DOHH2 (cell line): ENCODE data around the gene LBH.

Experiments
- H3F3A ChIP-seq: fragments of 200-600 bp; sonication (generic), shearing (Covaris generic); 2 replicates; pipeline ENCODE4 v1.6.0; 2016; ENCODE audit warnings: antibody characterized with exemption, mild to moderate bottlenecking; ENCODE audit not compliant: control insufficient read depth, insufficient read depth
- H3K27ac ChIP-seq: fragments of 200-600 bp; sonication (generic); 2 replicates; pipeline ENCODE4 v1.5.1; 2014; ENCODE audit warnings: low read depth, mild to moderate bottlenecking, low read length, moderate library complexity
- H3K27me3 ChIP-seq: fragments of 200-600 bp; sonication (generic); 2 replicates; pipeline ENCODE4 v1.6.1; 2014; ENCODE audit warnings: mild to moderate bottlenecking, low read length, mixed read lengths; ENCODE audit not compliant: control insufficient read depth
- H3K36me3 ChIP-seq: fragments of 200-600 bp; sonication (generic); 2 replicates; pipeline ENCODE4 v1.6.1; 2014; ENCODE audit warnings: mild to moderate bottlenecking, low read length, moderate library complexity, mixed read lengths; ENCODE audit not compliant: control insufficient read depth
- H3K4me1 ChIP-seq: fragments of 200-600 bp; sonication (generic); 2 replicates; pipeline ENCODE4 v1.6.1; 2014; ENCODE audit warnings: mild to moderate bottlenecking, low read length, mixed read lengths; ENCODE audit not compliant: control insufficient read depth
- H3K4me2 ChIP-seq: fragments of 200-600 bp; sonication (generic); 2 replicates; pipeline ENCODE4 v1.6.0; 2014; ENCODE audit warnings: mild to moderate bottlenecking, low read length, moderate library complexity
- H3K4me3 ChIP-seq: fragments of 200-600 bp; sonication (generic); 2 replicates; pipeline ENCODE4 v1.5.1; 2014; ENCODE audit warnings: mild to moderate bottlenecking, low read length, mixed read lengths
- H3K79me2 ChIP-seq: fragments of 200-600 bp; sonication (generic); 2 replicates; pipeline ENCODE4 v1.6.1; 2014; ENCODE audit warnings: mild to moderate bottlenecking, low read length, mixed read lengths; ENCODE audit not compliant: control insufficient read depth
- H3K9me2 ChIP-seq: fragments of 200-600 bp; sonication (generic); replicated peaks from 2 replicates; pipeline ENCODE4 v1.6.1; 2014; ENCODE audit warnings: mild to moderate bottlenecking, low read length, mixed read lengths; ENCODE audit not compliant: control insufficient read depth
- H3K9me3 ChIP-seq: fragments of 200-600 bp; sonication (generic); 2 replicates; pipeline ENCODE4 v1.6.1; 2014; ENCODE audit warnings: antibody characterized with exemption, low read length, mixed read lengths; ENCODE audit not compliant: control insufficient read depth, insufficient read depth
- H4K20me1 ChIP-seq: fragments of 200-600 bp; sonication (generic); 2 replicates; pipeline ENCODE4 v1.6.0; 2014; ENCODE audit warnings: low read depth, mild to moderate bottlenecking, antibody characterized with exemption, low read length, moderate library complexity; ENCODE audit not compliant: control insufficient read depth, insufficient read depth
- EZH2phosphoT487 ChIP-seq: fragments of 200-600 bp; sonication (generic); IDR thresholded peaks from 2 replicates; pipeline ENCODE4 v1.6.1; 2017; ENCODE audit warnings: borderline replicate concordance, mild to moderate bottlenecking, antibody characterized with exemption, low read length, moderate library complexity, mixed read lengths
- TF ChIP-seq, protein P1 (sequence below): fragments of 200-600 bp; sonication (generic); IDR thresholded peaks from one replicate; pipeline ENCODE4 v1.5.1; 2014; ENCODE audit warnings: antibody characterized with exemption, mild to moderate bottlenecking, low read depth, low read length; ENCODE audit not compliant: poor library complexity, severe bottlenecking

LBH gene

DNA sequence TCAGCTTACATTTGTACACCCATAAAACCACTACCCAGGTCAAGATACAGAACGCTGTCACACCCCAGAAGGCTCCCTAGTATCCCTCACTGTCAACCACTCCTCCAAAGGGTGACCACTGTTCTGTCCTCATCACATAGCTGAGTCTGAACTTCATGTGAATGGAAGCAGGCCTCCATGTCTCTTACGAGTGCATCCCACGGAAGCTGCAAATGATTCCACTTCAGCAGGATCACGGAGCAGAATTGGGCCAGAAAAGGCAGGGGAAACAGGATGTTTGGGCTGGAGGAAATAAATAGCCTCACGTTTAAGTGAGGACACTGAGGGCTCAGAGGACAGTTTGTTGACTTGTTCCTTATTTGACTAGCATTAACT, 38.4 kb downstream of the LBH start:
- Histone ChIP-seq H3K9me3 (no peaks in the 10 kb centered on the region), H3K4me2 (no peak overlapping the region), H3K4me3 (no peak overlapping the region), H3K9me2 (no peaks in the 10 kb centered on the region), H3K27me3 (no peaks in the 10 kb centered on the region), H3K36me3 (no peaks in the 10 kb centered on the region), H3K79me2 (no peaks in the 10 kb centered on the region), H3F3A (no peaks in the 10 kb centered on the region), H3K27ac (no peak overlapping the region), H4K20me1 (no peaks in the 10 kb centered on the region), H3K4me1 (peaks cover 33% of the 10 kb centered on the region)
- TF ChIP-seq EZH2phosphoT487: no peak
- TF ChIP-seq, protein P1, sequence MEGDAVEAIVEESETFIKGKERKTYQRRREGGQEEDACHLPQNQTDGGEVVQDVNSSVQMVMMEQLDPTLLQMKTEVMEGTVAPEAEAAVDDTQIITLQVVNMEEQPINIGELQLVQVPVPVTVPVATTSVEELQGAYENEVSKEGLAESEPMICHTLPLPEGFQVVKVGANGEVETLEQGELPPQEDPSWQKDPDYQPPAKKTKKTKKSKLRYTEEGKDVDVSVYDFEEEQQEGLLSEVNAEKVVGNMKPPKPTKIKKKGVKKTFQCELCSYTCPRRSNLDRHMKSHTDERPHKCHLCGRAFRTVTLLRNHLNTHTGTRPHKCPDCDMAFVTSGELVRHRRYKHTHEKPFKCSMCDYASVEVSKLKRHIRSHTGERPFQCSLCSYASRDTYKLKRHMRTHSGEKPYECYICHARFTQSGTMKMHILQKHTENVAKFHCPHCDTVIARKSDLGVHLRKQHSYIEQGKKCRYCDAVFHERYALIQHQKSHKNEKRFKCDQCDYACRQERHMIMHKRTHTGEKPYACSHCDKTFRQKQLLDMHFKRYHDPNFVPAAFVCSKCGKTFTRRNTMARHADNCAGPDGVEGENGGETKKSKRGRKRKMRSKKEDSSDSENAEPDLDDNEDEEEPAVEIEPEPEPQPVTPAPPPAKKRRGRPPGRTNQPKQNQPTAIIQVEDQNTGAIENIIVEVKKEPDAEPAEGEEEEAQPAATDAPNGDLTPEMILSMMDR: no peak

DNA sequence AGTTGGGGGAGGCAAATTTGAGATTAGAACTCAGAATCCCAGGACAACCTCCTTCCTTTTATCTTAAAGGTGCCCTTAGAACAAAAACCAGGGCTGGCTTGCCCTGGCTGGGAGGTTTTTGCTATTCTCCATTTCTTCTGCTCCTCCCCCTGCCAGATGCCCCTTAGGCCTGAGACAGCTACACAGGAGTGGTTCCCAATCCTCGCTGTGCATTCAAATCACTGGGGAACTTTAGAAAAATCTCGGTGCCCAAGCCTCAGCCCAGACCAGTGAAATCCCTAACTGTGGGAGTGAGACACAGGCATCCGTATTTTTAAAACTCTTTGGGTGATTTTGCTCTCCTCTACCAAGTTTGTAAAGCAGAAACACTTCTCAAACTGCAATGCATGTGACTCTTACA, 38.8 kb downstream of the LBH start:
- Histone ChIP-seq H3K79me2 (no peaks in the 10 kb centered on the region), H3F3A (no peaks in the 10 kb centered on the region), H3K27me3 (no peaks in the 10 kb centered on the region), H3K4me1 (peaks cover 33% of the 10 kb centered on the region), H3K9me2 (no peaks in the 10 kb centered on the region), H3K9me3 (no peaks in the 10 kb centered on the region), H3K27ac (no peak overlapping the region), H4K20me1 (no peaks in the 10 kb centered on the region), H3K36me3 (no peaks in the 10 kb centered on the region), H3K4me3 (no peak overlapping the region), H3K4me2 (no peak overlapping the region)
- TF ChIP-seq, protein P1: no peak
- TF ChIP-seq EZH2phosphoT487: no peak

DNA sequence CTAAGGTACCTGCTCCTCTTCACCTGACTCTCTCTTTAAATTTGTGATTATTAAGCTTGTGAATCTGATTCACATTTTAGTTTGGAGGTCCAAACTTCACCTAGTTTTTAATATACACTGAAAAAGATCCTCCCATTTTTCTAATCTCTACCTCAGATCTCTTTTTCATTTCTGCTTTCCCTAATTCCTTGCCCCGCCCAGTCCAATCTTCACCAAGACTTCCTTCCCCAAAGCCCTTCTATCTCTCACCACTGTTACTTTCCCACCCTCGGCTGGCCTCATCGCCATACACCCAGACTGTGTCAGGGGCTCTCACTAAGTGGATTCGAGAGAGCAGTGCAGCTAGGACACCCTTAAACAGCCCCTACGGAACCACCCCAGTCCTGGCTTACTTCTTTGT, 40.0 kb downstream of the LBH start:
- no peaks in the 10 kb centered on the region for H3K27me3 ChIP-seq
- no peak overlapping the region for H3K27ac ChIP-seq

More for the DNA sequence above, 40.0 kb downstream of the LBH start:
- H3K4me2 ChIP-seq: no peak overlapping the region
- no peaks in the 10 kb centered on the region for H4K20me1 ChIP-seq
- no peaks in the 10 kb centered on the region for H3K36me3 ChIP-seq
- no peaks in the 10 kb centered on the region for H3K9me2 ChIP-seq
- H3K4me1 ChIP-seq: peaks cover 24% of the 10 kb centered on the region
- H3K9me3 ChIP-seq: no peaks in the 10 kb centered on the region
- H3K79me2 ChIP-seq: no peaks in the 10 kb centered on the region
- no peaks in the 10 kb centered on the region for H3F3A ChIP-seq
- TF ChIP-seq, protein P1: no peak
- no peak for TF ChIP-seq EZH2phosphoT487
- no peak overlapping the region for H3K4me3 ChIP-seq
